NCI-H226 (cell line): ENCODE results near the gene RASSF7.

Experiments
- DNase-seq: peaks from one replicate; pipeline ENCODE4 v3.0.0-alpha.2; 2015

Gene RASSF7

DNA sequence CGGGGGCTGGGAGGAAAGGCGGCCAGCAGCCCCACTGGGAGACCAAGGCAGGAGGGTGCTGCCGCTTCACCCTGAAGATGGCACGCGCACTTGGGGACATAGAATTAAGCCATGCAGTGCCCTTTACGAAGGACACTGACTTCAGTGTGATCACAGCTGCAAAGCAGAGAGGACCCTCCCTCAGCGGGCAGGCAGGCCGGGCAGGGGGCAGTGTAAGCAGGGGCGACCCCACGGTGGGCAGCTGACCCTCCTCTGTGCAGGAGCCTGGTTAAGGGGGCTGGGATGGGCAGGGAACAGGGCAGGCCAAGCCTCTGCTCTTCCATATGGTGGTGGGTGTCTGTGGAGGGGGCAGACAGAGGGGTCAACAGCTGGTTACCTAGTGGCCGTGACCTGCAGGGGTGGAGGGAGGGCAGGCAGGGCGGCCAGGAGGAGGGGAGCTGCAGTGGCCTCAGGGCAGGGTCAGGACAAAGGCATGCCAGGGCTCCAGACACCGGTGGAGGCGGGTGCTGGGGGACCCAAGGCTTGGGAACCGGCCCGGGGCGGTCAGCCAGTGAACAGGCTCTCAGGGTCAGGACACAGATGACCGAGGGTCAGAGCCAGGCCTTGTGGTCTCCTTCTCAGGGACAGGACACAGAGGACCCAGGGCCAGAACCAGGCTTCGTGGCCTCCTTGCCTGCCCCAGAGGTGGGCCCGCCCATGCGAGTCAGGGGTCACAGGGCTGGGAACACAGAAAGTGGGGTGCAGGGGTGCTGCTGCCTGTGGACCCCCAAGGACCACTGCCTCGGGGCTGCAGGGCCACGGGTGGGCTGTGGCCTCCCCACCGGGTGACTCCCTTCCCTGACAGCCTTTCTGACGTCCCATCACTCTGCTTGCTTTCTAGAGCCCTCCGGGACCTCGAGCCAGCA, 7.4 kb upstream of the RASSF7 start:
- no peak for DNase-seq

DNA sequence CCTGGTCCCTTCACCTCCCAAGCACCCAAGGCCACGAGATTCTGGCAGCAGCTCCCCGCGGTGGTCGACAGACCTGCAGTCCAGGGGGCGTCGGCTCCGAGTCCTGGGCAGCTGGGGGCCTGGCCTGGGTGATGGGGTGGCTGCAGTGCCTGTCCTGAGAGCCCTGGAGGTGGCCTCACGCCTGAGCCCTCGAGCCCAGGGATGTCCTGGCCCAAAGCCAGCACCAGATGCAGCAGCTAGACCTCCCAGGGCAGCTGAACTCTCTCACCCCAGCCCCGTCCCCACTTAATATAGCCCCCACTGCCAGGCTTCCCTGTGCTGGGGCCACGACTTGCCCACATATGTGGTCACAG, 6.8 kb upstream of the RASSF7 start:
- DNase-seq: no peak

- peak; percentile 68 for DNase-seq
Observed at GRCh38 chr11:554428-555226, 6.1 kb upstream of the RASSF7 start.

DNA sequence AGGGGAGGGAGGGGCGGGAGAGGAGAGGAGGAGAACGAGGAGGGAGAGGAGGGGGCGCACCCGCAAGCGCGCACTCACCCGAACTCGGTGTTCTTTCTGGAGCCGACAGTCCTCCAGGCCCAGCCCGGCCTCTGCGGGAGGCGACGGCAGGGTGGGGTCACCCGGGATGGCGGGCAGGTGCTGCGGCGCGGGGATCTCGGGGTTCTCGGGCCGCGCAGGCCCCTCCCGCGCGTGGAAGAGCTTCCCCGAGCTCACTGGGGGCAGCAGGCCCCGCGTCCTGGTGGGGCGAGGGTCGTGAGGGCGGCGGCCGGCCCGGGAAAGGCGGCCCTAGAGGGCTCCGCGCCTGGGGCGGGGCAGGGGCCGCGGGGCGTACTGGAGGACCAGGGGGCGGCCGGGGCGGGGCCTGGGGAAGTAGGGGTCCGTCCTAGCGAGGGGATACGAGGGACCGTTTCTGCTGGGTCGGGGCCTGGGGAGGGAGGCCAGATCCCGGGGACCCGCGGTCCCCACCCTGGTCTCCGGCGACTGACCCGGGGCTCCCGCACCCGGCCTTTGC, 5.5 kb upstream of the RASSF7 start:
- no peak for DNase-seq

DNA sequence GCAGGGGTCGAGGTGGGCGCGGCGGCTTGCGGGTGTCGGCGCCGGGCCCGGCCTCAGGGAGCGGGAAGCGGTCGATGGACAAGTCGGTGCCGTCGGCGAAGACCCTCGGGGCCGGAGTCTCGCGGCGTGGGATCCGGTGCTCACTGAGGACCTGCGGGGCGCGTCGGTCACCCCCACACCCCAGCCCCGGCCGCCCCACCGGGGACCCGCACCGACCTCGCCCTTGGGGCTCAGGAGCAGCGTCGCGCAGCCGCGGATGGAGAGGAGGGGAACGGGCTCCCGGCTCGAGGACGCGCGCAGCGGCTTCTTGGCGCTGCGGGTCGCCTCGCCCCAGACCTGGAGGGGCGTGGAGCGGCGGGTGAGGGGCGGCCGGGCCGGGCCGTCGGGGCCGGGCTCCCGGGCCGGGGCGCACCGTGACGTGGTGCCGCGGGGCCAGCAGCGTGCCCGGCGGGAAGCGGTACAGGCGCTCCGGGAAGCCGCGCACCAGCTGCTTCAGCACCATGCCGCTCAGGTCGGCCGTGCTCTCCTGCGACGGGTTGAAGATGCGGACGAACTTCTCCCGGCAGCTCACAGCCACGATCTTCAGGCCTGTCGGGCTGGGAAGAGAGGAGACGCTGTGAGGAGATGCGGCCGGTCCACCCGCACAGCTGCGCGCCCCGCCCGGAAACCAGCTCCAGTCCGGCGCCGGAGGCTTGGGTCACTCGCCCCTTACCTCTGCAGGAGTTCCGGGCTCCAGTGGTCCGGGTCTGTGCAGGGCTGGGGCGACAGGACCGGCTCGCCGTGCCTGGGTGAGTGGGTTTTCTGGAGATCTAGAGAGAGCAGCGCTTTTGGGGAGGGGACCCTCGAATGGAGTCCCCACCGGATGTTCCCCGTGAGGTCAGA, 4.7 kb upstream of the RASSF7 start:
- DNase-seq: no peak

GRCh38 chr11:556662-557256, 4.0 kb upstream of the RASSF7 start:
- DNase-seq: no peak

- no peak for DNase-seq
Observed at GRCh38 chr11:557328-558132, 3.2 kb upstream of the RASSF7 start.

DNA sequence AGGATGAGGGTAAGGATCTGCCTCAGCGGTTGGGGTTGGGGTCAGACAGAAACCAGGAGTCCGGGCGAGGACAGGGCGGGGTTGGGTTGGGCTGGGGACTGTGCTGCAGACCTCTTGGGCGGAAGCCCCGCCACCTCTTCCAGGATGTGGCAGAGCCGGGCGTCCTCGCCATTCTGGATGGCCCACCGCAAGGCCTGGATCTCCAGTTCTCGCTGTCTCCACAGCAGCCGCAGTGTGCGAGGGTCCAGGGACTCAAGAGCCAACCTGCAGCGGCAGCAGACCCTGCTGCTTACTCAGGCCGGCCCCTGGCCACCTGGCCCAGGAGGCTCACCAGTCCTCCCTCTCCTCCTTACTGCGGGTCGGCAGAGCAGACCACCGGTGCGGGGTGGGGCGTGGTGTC, 2.3 kb upstream of the RASSF7 start:
- DNase-seq: no peak

DNA sequence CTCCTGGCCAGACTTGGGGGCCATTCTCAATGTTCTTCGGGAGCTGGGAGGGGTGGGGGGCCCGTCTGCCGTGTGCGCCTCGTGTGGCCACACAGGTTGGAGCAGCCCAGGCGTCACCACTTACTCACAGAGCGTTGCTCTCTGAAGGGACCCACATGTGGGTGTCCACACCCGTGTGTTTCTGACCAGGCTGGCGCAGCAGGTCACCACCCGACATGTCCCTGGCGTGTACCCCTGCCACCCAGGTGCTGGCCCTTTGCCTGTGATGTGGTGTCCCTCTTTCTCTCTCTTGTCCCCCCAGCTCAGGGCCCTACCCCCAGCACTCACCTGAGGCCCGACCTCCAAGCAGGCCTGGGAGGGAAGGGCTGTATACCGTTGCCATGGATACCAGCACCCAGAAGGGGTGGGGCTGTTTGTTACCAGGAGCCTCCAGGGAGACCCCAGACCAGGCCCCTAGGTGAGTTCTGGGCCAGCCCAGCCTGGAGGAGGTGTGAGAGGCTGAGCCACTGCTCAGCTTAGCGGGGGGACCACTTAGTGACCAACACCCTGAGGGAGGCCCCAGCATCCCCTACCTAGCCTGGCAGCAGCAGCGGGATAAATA, 1.6 kb upstream of the RASSF7 start:
- no peak for DNase-seq

DNA sequence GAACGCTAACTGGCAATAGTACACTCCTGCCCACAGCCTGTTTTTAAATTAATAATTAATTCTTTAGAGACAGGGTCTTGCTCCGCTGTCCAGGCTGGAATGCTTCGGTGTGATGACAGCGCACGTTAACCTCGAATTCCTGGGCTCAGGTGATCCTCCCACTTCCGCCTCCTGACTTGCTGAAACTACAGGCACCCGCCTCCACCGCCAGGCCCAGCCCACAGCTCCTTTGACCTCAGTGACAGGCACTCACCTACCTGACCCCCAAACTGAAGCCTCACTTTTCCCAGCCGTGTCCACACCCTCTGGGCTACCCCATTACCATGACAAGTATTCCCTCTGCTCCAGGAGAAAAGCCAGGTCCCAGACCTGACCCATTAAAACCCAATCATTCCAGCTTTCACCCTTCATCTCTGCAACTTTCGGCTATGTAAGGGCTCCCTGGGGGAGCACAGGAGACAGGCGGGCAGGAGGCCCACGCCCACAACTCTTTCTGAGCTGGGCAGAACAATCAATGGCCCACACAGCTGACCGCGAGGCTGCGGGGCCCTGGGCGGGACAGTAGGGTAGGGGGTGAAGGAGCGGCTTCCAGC, 962 bp upstream of the RASSF7 start:
- DNase-seq: peak; percentile 9

DNA sequence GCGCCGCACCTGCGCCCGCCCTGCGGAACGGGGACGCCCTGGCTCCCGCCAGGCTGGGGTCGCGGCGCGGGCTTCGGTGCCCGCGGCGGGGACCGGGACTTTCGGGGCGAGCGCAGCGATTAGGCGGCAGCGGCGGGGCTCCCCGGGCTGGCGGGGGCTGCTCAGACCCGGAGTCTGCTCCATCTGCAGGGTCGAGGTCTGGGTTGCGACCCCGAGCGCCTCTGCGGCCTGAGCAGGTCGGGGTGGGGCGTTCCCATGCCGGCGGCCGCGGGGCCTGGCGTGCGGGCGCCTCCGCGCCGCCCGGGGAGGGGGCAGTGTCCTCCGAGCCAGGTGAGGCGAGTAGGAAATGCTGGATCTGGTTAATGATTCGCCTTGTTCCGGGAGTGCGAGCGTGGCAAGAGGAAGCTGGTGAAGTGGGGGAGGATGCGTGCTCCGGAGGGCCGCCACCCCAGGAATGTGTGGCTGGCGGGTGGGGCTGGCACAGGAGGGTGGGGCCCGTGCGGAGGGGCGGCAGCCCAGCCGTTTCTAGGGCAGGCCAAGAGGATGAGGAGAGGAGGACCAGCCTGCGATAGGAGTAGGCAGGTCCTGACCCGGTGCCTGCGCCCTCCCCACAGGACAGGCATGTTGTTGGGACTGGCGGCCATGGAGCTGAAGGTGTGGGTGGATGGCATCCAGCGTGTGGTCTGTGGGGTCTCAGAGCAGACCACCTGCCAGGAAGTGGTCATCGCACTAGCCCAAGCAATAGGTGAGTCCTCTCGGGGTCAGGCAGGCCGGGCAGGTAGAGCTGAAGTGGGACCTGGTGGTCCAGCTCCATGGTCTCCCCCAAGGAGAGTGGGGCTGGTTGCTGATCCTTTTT, 606 bp downstream of the RASSF7 start:
- peak; percentile 92 for DNase-seq

GRCh38 chr11:562046-562645, 1.4 kb downstream of the RASSF7 start:
- peak; percentile 0 for DNase-seq

DNA sequence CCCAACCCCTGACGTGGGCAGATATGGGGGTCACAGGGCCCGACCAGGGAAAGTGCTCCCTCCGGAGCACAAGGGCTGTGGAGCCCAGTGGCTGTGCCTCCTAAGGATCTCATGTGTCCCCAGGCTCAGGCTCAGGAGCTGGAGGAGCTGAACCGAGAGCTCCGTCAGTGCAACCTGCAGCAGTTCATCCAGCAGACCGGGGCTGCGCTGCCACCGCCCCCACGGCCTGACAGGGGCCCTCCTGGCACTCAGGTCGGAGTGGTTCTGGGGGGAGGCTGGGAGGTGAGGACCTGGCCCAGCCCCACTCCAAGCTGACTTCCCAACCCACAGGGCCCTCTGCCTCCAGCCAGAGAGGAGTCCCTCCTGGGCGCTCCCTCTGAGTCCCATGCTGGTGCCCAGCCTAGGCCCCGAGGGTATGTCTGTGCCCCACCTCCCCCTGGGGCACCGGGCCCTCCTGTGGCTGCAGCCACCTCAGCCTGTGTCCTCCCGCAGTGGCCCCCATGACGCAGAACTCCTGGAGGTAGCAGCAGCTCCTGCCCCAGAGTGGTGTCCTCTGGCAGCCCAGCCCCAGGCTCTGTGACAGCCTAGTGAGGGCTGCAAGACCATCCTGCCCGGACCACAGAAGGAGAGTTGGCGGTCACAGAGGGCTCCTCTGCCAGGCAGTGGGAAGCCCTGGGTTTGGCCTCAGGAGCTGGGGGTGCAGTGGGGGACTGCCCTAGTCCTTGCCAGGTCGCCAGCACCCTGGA, 2.5 kb downstream of the RASSF7 start:
- no peak for DNase-seq

DNA sequence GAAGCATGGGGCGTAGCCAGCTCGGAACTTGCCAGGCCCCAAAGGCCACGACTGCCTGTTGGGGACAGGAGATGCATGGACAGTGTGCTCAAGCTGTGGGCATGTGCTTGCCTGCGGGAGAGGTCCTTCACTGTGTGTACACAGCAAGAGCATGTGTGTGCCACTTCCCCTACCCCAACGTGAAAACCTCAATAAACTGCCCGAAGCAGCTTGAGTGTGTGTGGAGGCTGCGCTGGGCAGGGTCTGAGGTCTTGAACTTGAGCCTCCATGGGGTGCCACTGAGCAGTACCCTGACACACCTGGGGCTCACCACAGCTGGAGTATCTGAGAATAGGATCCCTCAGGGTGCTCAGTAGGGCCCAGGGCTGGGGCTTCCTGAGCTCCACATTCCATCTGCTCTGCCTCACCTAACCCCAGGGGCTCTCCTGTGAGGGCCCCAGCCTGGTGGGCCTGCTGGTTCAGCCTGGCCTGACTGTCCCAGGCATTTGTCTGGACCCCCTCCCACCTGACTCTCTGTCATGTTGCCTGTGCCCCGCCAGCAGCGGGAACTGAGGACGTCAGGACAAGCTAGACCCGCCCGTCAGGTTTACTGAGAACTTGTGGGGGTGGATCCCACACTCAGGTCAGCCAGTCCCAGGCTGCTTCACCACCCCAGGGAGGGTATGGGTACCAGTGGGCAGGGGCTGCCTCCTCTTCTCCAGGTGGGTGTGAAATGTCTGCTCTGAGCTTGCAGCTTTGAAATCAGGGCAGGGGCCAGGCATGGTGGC, 3.2 kb downstream of the RASSF7 start:
- DNase-seq: no peak

GRCh38 chr11:565921-566509, 5.2 kb downstream of the RASSF7 start:
- DNase-seq: peak; percentile 43

DNA sequence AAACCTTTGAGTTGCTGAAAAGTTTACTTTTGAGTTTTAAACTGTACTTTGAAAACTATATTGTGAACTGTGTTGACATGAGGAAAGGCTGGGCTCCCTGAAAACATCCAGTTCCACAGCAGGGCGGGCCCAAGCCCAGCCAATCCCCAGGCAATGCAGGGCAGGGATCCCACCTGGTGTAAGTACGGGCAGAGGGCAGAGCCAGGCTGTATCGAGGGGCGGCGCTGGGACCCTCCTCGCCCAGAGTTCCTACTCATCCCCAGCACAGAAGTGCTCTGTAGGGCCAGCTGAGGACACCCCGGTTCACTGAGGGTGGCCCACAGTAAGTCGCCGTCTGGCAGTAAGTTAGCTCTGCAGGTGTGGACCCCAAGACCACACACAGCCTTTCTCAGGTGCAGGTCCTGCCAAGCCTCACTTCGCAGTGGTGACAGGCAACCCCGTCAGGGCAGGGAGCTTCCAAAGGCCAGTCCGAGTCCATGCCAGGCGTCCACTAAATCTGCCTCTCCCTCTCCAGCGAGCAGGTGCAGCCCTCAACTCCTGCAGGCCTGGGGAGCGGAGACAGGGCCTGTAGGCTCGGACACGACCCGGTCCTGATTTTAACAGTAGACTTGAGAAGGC, 6.3 kb downstream of the RASSF7 start:
- peak; percentile 1 for DNase-seq
